AG10803 (cell line): Measurements from ENCODE around the gene ZGRF1.

ENCODE experiments used
- DNase-seq: peaks from one replicate; pipeline ENCODE4 v3.0.0; 2010; ENCODE audit warnings: low read depth
- H3K4me3 ChIP-seq: 2 replicates; pipeline ENCODE4 v1.5.1; 2011; ENCODE audit warnings: mild to moderate bottlenecking, low read length, control low read depth
- TF ChIP-seq, protein P1 (sequence below): conservative IDR thresholded peaks from 2 replicates; pipeline ENCODE4 v1.5.1; 2011; ENCODE audit warnings: mild to moderate bottlenecking, low read length, control low read depth, inconsistent platforms

ZGRF1 gene

DNA sequence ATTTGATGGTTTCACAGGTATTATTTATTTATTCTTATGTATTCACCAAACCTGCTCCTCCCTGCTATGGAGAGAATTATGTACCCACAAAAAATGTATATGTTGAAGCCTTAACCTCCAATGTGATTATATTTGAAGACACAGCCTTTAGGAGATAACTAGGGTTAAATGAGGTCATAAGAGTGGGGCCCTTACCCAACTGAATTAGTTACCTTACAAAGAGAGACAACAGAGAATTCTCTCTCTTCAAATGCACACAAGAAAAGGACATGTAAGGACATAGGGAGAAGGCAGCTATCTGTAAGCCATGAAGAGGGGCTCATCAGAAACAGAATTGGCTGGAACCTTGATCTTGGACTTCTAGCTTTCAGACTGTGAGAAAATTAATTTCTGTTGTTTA lies 44.0 kb downstream of the ZGRF1 start:
- no peak for DNase-seq
- TF ChIP-seq, protein P1, sequence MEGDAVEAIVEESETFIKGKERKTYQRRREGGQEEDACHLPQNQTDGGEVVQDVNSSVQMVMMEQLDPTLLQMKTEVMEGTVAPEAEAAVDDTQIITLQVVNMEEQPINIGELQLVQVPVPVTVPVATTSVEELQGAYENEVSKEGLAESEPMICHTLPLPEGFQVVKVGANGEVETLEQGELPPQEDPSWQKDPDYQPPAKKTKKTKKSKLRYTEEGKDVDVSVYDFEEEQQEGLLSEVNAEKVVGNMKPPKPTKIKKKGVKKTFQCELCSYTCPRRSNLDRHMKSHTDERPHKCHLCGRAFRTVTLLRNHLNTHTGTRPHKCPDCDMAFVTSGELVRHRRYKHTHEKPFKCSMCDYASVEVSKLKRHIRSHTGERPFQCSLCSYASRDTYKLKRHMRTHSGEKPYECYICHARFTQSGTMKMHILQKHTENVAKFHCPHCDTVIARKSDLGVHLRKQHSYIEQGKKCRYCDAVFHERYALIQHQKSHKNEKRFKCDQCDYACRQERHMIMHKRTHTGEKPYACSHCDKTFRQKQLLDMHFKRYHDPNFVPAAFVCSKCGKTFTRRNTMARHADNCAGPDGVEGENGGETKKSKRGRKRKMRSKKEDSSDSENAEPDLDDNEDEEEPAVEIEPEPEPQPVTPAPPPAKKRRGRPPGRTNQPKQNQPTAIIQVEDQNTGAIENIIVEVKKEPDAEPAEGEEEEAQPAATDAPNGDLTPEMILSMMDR: no peak
- H3K4me3 ChIP-seq: no peak overlapping the region

GRCh38 chr4:112591593-112591992 lies 45.1 kb downstream of the ZGRF1 start:
- TF ChIP-seq, protein P1: no peak
- no peak overlapping the region for H3K4me3 ChIP-seq
- no peak for DNase-seq

DNA sequence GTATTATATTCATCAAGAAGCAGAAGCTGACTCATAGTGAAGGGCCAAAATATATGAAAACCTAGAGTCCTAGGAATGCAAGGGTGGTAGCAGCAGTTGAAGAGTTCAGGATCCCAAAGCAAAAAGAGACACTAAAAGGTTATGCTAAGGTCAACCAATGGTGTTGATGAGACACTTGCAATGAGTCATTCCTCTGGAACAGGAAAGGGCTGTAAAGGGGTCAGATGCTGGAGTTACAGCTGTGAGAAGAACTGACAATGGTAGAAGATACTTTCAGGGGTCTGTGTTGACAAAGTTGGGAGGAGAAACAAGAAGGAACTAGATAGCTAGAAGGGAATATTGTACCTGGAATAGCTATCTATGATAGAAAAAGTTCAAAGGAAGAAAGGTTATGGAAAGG lies 47.5 kb downstream of the ZGRF1 start:
- no peak overlapping the region for H3K4me3 ChIP-seq
- TF ChIP-seq, protein P1: no peak
- peak; percentile 20 for DNase-seq

DNA sequence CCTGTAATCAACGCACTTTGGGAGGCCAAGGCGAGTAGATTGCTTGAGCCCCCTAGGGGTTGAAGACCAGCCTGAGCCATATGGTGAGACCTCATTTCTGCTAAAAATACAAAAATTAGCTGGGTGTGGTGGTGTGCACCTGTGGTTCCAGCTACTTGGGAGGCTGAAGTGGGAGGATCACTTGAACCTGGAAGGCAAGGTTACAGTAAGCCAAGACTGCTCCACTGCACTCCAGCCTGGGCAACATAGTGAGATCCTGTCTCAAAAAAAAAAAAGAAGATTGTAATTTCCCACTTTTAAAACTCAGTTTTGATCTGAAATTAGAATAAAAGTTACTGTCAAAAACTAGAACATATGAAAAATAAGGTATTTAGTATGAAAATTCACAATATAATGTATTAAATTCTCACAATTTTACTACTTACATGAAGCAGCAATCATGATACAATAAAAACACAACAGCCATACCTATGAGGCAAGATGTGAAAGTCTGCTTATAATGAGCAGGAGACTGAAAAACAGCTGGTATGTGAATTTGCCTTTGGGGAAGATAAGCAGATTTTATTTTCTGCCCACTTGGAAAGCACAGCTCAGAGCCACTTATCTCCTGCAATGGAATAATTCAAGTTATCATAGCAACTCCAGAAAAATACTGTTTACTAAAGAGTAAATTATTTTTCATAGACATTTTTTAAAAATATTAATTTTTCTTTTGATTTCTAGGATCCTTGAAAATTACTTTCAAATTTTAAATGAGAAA lies 50.6 kb downstream of the ZGRF1 start:
- no peak overlapping the region for H3K4me3 ChIP-seq
- TF ChIP-seq, protein P1: no peak
- no peak for DNase-seq

DNA sequence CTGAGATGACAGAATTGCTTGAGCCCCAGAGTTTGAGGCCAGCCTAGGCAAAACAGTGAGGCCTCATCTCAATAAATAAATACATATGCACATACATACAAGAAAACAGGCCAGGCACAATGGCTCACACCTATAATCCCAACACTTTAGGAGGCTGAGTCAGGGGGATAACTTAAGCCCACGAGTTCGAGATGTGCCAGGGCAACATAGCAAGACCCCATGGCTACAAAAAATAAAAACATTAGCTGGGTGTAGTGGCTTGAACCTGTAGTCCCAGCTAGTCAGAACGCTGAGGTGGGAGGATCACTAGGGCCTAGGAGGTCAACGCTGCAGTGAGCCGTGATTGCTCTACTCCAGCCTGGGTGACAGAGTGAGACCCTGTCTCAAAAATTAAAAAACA lies 69.2 kb downstream of the ZGRF1 start:
- no peak overlapping the region for H3K4me3 ChIP-seq
- no peak for DNase-seq
- TF ChIP-seq, protein P1: no peak

DNA sequence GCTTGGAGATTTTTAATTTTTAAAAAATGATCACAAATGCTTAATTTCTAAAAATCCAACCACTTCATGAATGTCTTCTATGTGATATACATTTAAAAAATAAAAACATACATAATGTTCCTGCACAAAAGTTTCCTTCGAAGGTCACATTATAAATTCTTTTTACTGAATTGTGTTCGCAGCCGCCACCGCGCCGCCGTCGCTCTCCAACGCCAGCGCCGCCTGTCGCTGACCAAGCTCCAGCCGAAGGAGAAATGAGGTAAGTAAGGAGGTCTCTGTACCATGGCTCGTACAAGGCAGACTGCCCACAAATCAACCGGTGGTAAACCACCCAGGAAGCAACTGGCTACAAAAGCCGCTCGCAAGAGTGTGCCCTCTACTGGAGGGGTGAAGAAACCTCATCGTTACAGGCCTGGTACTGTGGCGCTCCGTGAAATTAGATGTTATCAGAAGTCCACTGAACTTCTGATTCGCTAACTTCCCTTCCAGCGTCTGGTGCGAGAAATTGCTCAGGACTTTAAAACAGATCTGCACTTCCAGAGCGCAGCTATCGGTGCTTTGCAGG lies 71.9 kb downstream of the ZGRF1 start:
- TF ChIP-seq, protein P1: no peak
- no peak for DNase-seq
- no peak overlapping the region for H3K4me3 ChIP-seq

DNA sequence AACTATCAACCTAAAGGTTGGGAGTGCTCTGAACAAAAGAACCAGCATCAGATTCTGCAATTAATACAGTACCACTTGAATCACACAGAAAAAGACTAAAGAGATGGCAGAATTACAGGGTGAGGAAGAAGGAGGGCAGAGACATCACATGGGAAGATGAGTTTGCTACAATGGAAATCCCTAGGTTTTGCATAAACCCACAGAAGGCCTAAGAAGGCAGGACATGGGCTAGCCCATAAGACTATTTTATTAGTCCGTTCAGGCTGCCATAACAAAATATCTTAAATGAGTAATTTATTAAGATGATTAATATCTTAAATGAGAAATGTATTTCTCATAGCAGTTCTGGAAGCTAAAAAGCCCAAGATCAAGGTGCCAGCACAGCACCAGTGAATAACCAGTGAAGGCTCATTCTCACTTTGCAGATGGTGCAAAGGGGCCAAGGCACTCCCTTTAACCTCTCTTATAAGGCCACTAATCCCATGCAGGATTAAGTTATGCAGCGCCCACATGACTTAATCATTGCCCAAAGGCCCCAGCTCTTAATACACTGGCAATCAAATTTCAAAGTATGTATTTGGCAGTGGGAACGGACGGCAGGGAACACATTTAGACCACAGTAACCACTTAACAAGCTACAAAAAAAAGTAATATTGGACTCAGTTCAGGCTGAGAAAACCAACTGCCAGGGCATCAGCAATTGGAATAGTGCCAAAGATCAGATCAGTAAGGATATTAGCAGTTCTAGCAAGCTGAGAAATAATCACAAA lies 73.1 kb downstream of the ZGRF1 start:
- TF ChIP-seq, protein P1: no peak
- H3K4me3 ChIP-seq: no peak overlapping the region
- DNase-seq: no peak
